B cell (primary cell): ENCODE data around the gene CCL13.

Experiments
- CTCF ChIP-seq: fragments of 200-600 bp; IDR thresholded peaks from one replicate; pipeline ENCODE4 v1.8.0; 2022; ENCODE audit warnings: antibody characterized with exemption, mild to moderate bottlenecking
- EZH2 ChIP-seq: IDR thresholded peaks from 2 replicates; pipeline ENCODE4 v1.6.1; 2012; ENCODE audit warnings: borderline replicate concordance, low read depth, mild to moderate bottlenecking, moderate library complexity, low read length; ENCODE audit not compliant: insufficient read depth, poor library complexity, severe bottlenecking

DNA sequence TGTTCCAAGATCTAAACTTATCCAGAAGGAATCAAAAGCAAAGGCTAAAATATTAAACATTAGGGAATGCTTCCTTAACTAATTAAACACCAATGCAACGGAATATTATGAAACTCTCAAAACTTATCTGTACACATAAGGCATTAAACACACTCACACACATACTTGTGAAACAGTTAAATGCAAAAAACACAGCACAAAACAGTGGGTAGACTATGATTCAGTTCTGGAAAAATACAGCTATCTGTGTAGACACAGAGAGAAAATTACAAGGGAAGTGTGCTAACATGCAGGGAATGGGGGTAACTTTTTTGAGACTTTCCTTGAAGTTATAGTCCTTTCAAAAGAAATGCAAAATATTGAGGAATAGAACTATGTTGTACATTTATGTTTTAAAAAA, 43.4 kb downstream of the CCL13 start:
- TF ChIP-seq CTCF (no peak), EZH2 (no peak)
